GM19025 (cell line): ENCODE results near the gene ZNF654.

Source experiments
- ATAC-seq: cut with Tn5 transposase; IDR thresholded peaks from one replicate; pipeline ENCODE4 v1.9.1; 2021; ENCODE audit warnings: mild to moderate bottlenecking, low read depth, moderate library complexity; ENCODE audit not compliant: unreplicated experiment

The ZNF654 gene

DNA sequence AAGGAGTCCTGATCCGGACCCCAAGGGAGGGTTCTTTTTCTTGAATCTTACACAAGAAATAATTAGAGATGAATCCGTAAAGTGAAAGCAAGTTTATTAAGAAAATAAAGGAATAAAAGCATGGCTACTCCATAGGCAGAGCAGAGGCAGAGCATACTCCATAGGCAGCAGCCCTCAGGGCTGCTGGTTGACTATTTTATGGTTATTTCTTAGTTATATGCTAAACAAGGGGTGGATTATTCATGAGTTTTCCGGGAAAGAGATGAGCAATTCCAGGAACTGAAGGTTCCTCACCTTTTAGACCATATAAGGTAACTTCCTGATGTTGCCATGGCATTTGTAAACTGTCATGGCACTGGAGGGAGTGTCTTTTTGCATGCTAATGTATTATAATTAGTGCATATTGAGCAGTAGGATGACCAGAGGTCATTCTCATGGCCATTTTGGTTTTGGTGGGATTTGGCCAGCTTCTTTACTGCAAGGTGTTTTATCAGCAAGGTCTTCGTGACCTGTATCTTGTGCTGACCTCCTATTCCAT, 132.9 kb downstream of the ZNF654 start:
- no peak for ATAC-seq

DNA sequence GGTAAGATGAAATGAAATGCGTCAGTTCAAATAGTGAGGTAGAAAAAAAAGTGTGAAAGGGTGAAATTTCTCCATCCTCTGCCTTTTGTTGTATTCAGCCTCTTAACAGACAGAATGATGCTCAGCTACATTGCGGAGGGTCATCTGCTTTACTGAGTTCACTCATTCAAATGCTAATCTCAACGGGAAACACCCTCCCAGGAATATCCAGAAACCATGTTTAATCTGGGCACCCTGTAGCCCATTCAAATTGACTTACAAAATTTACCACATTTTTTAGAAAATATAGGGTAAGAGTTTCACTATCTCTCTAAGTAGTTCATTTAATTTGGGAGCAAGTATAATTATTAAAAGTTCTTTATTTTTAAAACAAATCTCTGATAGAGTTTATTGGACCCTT, 133.6 kb downstream of the ZNF654 start:
- ATAC-seq = no peak
